ENCODE measurements around the gene RSBN1L.

Gene RSBN1L

GRCh38 chr7:77731716-77732115 lies 35.5 kb downstream of the RSBN1L start:
- DNase-seq (ENCODE audit: low read depth) = no peak

GRCh38 chr7:77734659-77735421 lies 38.6 kb downstream of the RSBN1L start:
- no peak for DNase-seq (ENCODE audit: low read depth)

- DNase-seq (ENCODE audit: low read depth) = no peak
These were observed 39.2 kb downstream of the RSBN1L start for GRCh38 chr7:77735457-77735856.

- DNase-seq (ENCODE audit: low read depth) = no peak
These were observed 40.7 kb downstream of the RSBN1L start for GRCh38 chr7:77736991-77737390.

DNA sequence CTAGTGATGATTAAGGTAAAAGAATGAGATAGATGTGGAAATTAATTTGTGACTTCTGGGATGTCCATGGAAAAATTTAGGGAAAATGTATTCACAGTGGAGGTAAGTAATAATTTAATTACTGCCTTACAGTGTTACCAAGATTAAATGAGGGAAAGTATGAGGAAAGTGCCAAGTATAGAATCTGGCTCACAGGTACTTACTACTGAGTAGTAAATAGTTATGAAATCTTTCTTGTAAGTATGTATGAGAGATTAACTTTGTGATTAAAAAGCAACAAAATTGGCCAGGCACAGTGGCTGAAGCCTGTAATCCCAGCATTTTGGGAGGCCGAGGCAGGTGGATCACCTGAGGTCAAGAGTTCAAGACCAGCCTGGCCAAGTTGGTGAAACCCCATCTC lies 42.1 kb downstream of the RSBN1L start:
- DNase-seq (ENCODE audit: low read depth) = no peak

DNA sequence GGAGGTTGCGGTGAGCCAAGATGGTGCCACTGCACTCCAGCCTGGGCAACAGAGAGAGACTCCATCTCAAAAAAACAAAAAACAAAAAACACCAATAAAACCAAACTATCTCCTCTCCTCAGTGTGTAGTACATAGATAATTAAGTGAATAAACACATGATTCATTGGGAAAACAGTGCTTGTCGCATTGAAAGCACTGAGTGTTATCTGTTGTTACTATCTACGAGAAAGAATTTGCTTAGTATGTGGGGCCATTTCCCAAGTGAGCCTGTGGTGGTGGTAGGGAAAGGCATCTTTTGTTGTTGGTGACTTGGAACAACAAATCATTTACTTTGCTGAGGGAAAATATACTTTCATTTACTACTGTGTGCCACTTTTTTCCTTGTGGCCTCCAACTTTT lies 42.6 kb downstream of the RSBN1L start:
- DNase-seq (ENCODE audit: low read depth) = no peak

GRCh38 chr7:77740257-77740656 lies 44.0 kb downstream of the RSBN1L start:
- no peak for DNase-seq (ENCODE audit: low read depth)

- no peak for DNase-seq (ENCODE audit: low read depth)
These were observed 47.3 kb downstream of the RSBN1L start for GRCh38 chr7:77743518-77743917.

DNA sequence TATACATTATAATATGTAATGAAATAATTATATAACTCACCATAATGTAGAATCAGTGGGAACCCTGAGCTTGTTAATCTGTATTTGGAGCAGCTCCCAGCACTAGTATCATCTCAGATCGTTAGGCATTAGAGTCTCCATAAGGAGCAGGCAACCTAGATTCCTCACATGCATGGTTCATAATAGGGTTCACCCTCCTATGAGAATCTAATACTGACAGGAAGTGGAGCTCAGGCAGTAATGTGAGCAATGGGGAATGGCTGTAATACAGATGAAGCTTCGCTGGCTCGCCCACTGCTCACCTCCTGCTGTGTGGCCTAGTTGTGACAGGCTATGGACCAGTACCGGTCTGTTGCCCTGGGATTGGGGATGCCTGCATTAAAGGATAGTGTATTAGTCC lies 49.5 kb downstream of the RSBN1L start:
- no peak for DNase-seq (ENCODE audit: low read depth)

- no peak for DNase-seq (ENCODE audit: low read depth)
These were observed 50.0 kb downstream of the RSBN1L start for GRCh38 chr7:77746164-77746823.

DNA sequence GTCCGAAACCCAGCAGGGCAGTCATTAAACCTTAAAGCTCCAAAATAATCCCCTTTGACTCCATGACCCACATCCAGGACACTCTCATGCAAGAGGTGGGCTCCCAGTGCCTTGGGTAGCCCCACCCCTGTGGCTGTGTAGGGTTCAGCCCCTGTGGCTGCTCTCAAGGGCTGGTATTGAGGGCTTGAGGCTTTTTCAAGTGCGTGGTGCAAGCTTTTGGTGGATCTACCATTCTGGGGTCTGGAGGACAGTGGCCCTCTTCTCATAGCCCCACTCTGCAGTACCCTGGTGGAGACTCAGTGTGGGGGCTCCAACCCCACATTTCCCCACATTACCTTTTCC lies 50.5 kb downstream of the RSBN1L start:
- no peak for DNase-seq (ENCODE audit: low read depth)

DNA sequence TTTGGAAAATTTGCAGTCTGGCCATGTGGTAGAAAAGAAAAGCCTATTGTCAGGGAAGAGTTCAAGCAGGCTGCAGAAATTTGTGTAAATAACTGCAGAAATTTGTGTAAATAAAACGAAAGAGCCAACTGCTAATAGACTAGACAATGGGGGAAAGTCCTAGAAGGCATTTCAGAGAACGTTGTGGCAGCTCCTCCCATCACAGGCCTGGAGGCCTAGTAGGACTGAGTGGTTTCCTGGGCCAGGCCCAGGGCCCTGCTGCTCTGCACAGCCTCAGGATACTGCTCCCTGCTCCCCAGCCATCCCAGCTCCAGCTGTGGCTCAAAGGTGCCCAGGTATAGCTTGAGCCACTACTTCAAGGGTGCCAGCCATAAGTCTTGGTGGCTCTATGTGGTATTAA lies 50.9 kb downstream of the RSBN1L start:
- no peak for DNase-seq (ENCODE audit: low read depth)

GRCh38 chr7:77747718-77748117 lies 51.5 kb downstream of the RSBN1L start:
- no peak for DNase-seq (ENCODE audit: low read depth)

DNA sequence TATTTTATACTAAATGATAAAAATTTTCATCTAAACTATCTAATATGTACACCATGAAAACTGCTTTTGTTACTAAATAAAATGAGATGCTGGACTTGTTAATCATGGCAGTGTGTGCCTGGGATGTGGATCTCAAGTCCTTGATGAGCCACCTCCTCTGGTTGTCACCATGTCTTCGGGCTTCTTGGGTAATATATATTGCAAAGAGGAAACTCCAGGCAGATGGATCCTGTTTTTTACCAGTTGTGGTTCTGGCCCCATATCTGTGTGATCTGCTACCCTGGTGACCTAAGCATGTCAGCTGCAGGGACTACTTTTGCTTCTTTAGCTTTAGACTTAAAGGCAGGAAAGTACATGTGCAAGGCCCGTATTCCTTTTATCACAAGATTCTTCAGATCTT lies 55.8 kb downstream of the RSBN1L start:
- DNase-seq (ENCODE audit: low read depth) = no peak

- DNase-seq (ENCODE audit: low read depth) = no peak
These were observed 56.9 kb downstream of the RSBN1L start for GRCh38 chr7:77753173-77753572.

DNA sequence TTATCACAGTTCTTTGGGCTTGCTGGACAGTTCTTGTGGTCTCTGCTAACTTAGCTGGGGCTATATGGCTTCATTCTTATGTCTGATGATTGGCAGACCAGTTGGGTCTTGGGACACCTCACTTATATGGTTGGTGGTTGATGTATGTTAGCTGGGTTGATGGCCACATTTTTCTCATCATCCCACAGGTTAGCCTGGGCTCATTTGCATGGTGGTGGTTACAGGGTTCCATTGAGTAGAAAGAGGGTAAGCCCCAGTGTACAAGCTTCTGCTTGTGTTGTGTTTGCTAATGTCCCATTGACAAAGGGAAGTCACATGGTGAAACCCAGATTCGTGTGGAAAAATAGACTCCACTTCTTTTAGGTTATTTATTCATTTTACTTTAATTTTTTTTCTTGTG lies 61.3 kb downstream of the RSBN1L start:
- DNase-seq (ENCODE audit: low read depth) = no peak

GRCh38 chr7:77759294-77759889 lies 63.1 kb downstream of the RSBN1L start:
- DNase-seq (ENCODE audit: low read depth) = peak; percentile 38

DNA sequence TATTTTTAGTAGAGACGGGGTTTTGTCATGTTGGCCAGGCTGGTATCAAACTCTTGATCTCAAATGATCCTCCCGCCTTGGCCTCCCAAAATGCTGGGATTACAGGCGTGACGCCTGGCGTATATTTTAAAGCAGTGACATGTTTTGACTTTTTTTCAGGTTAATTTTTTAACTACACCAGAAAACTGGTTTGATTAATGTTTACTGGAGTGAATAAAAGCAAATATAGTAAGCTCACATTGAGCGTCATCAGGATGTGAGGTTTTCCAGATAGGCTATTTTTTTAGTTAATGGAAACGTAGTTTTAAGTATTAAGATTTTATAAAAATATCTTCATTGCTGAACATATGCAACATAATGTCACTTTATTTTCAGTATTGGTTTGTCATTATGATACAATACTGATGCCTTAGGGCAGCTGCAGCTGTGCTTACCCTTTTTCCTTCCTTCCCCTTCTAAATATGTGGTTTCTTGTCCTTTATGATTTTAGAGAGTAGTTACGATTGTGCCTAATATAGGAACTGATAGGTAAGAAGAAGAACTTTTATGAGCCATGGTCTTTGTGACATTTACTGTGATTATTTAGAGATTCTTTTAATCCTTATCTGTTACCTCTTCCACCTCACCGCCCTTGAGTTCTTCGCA lies 64.7 kb downstream of the RSBN1L start:
- no peak for DNase-seq (ENCODE audit: low read depth)

GRCh38 chr7:77765481-77765880 lies 69.2 kb downstream of the RSBN1L start:
- no peak for DNase-seq (ENCODE audit: low read depth)

GRCh38 chr7:77765906-77766800 lies 69.9 kb downstream of the RSBN1L start:
- DNase-seq (ENCODE audit: low read depth) = no peak

- DNase-seq (ENCODE audit: low read depth) = no peak
These were observed 70.7 kb downstream of the RSBN1L start for GRCh38 chr7:77766801-77767605.
